Panc1 (cell line): ENCODE results near the gene KLK8. TPM values are rescaled to one million over a fixed set of nuclear protein-coding genes. Genes with fewer than 3 reads are reported as not detected.
A peak's percentile ranks its signal among the peaks of the same experiment; 100 is the strongest.

Experiments used
- ATAC-seq: fragments of 200-7000 bp; cut with Tn5 transposase; 2 replicates; pipeline ENCODE4 v1.9.1; 2020; ENCODE audit warnings: mild to moderate bottlenecking, moderate library complexity
- BruUV-seq: library from RNA; stranded (reverse); fragments of 400-500 nt; replicated peaks from 2 replicates; lab custom pipeline; 2021; lab: Mats Ljungman, UMichigan
- CTCF ChIA-PET: fragments of 300-600 bp; sonication (Branson Sonifier 250); formaldehyde crosslinking; loops from one replicate; lab custom pipeline; 2022; ENCODE audit warnings: antibody characterized with exemption; lab: Charles Lee
- POLR2A ChIA-PET: fragments of 300-600 bp; sonication (Branson Sonifier 250); formaldehyde crosslinking; loops from one replicate; lab custom pipeline; 2022; ENCODE audit warnings: antibody characterized with exemption; lab: Charles Lee
- DNase-seq: peaks from one replicate; pipeline ENCODE4 v3.0.0-alpha.2; 2010; ENCODE audit warnings: low read depth, low spot score
- H3K27ac ChIP-seq: 2 replicates; pipeline ENCODE4 v1.5.1; 2011; ENCODE audit warnings: mild to moderate bottlenecking, low read length, inconsistent platforms
- H3K27me3 ChIP-seq: fragments of 200-500 bp; sonication (Bioruptor generic); 2 replicates; pipeline ENCODE4 v1.6.0; 2014; ENCODE audit warnings: low read length, inconsistent platforms; ENCODE audit not compliant: control insufficient read depth, insufficient read depth
- H3K36me3 ChIP-seq: fragments of 200-500 bp; sonication (Bioruptor generic); 2 replicates; pipeline ENCODE4 v1.5.1; 2014; ENCODE audit warnings: inconsistent platforms, mild to moderate bottlenecking, low read length, moderate library complexity; ENCODE audit not compliant: control insufficient read depth, insufficient read depth
- H3K4me1 ChIP-seq: 2 replicates; pipeline ENCODE4 v1.5.1; 2011; ENCODE audit warnings: inconsistent platforms, mild to moderate bottlenecking, low read length, moderate library complexity; ENCODE audit not compliant: control insufficient read depth, insufficient read depth
- H3K4me3 ChIP-seq, 2 experiments: 2 replicates each; pipeline ENCODE4 v1.5.1; 2011 to 2012; ENCODE audit warnings: low read depth in 2 of 2, low read length in 2 of 2, mild to moderate bottlenecking in 2 of 2, inconsistent platforms in 1 of 2, moderate library complexity in 1 of 2
- H3K9me3 ChIP-seq: fragments of 200-500 bp; sonication (Bioruptor generic); 2 replicates; pipeline ENCODE4 v1.5.1; 2014; ENCODE audit warnings: low read depth, mild to moderate bottlenecking, inconsistent platforms, low read length, moderate library complexity; ENCODE audit not compliant: control insufficient read depth, insufficient read depth
- POLR2AphosphoS5 ChIP-seq: IDR thresholded peaks from 2 replicates; pipeline ENCODE4 v1.6.1; 2012; ENCODE audit warnings: mild to moderate bottlenecking, low read depth, low read length, moderate library complexity
- SIN3A ChIP-seq: IDR thresholded peaks from 2 replicates; pipeline ENCODE4 v1.6.1; 2012; ENCODE audit warnings: low read depth, mild to moderate bottlenecking, low read length, moderate library complexity, borderline replicate concordance; ENCODE audit not compliant: insufficient read depth
- TCF7L2 ChIP-seq: IDR thresholded peaks from 2 replicates; pipeline ENCODE4 v1.6.1; 2011; ENCODE audit warnings: mild to moderate bottlenecking, low read depth, low read length, inconsistent platforms
- in situ Hi-C: cut with HindIII; loops from 2 replicates; pipeline ENCODE4 v1.10.0; 2016; ENCODE audit warnings: low sequenced_read_pairs, low pct_unique_long_range_greater_than_20kb
- intact Hi-C: fragments of 100-400 bp; cut with micrococcal nuclease; formaldehyde crosslinking; loops from one replicate; pipeline ENCODE4 v1.10.0; 2022; ENCODE audit not compliant: unreplicated experiment
- total RNA-seq: library from RNA; stranded (reverse); gene quantifications from one replicate; pipeline ENCODE4 v1.2.1, GENCODE V29; 2021; ENCODE audit not compliant: unreplicated experiment
- TF ChIP-seq, protein P1 (sequence below): fragments of 450-650 bp; IDR thresholded peaks from 2 replicates; pipeline ENCODE4 v1.5.1; 2017; ENCODE audit warnings: mild to moderate bottlenecking
- TF ChIP-seq, protein P2 (sequence below), 2 experiments: IDR thresholded peaks; 2 replicates each; pipeline ENCODE4 v1.6.1; 2011 to 2012; ENCODE audit warnings: low read depth in 2 of 2, control low read depth in 1 of 2, low read length in 1 of 2, mild to moderate bottlenecking in 1 of 2, moderate library complexity in 1 of 2; ENCODE audit not compliant: insufficient read depth in 1 of 2

KLK8 gene
- total RNA-seq, 1 experiment from 2014 or later, result not detected

DNA sequence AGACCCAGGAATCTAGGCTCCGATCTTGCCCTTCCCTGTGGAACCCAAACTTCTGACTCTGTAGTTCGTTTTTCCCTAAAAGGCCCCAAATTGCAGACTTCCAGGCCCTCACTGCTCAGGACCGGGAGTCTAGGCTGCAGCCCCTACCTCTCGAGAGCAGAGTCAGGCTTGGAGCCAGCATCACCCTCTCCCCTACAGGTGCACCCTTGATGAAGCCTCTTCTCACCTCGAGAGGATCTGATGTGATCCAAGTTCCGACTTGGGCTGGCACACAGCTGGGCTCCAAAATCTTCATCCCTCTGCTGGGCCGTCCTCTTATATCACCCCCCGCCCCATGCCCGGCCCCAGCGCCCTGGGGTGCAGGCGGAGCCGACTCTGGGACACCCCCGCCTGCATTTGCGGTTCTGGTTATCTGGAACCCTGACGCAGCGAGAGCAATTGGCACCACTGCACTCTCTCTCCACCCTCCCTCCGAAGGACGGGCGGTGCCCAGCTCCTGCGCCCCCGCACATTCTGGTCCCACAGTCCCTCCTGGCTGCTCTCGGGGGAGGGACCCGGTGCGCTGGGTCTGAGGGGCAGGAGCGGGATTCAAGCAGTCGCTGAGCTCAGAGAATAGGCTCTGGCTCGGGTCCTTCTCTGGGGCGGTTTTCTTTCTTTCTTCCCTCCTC lies 17.6 kb downstream of the KLK8 start, which contains the start of gene KLK7:
Gene KLK7 (minus strand): TSS at position 293 of the 668 bp plus-strand sequence. CDS start 1,518 bp downstream, outside the sequence.
- no TSS peak for BruUV-seq
- TF ChIP-seq POLR2AphosphoS5 (no peak), TCF7L2 (no peak), SIN3A (no peak)
- TF ChIP-seq, protein P1, sequence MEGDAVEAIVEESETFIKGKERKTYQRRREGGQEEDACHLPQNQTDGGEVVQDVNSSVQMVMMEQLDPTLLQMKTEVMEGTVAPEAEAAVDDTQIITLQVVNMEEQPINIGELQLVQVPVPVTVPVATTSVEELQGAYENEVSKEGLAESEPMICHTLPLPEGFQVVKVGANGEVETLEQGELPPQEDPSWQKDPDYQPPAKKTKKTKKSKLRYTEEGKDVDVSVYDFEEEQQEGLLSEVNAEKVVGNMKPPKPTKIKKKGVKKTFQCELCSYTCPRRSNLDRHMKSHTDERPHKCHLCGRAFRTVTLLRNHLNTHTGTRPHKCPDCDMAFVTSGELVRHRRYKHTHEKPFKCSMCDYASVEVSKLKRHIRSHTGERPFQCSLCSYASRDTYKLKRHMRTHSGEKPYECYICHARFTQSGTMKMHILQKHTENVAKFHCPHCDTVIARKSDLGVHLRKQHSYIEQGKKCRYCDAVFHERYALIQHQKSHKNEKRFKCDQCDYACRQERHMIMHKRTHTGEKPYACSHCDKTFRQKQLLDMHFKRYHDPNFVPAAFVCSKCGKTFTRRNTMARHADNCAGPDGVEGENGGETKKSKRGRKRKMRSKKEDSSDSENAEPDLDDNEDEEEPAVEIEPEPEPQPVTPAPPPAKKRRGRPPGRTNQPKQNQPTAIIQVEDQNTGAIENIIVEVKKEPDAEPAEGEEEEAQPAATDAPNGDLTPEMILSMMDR, result no peak
- TF ChIP-seq, protein P2, sequence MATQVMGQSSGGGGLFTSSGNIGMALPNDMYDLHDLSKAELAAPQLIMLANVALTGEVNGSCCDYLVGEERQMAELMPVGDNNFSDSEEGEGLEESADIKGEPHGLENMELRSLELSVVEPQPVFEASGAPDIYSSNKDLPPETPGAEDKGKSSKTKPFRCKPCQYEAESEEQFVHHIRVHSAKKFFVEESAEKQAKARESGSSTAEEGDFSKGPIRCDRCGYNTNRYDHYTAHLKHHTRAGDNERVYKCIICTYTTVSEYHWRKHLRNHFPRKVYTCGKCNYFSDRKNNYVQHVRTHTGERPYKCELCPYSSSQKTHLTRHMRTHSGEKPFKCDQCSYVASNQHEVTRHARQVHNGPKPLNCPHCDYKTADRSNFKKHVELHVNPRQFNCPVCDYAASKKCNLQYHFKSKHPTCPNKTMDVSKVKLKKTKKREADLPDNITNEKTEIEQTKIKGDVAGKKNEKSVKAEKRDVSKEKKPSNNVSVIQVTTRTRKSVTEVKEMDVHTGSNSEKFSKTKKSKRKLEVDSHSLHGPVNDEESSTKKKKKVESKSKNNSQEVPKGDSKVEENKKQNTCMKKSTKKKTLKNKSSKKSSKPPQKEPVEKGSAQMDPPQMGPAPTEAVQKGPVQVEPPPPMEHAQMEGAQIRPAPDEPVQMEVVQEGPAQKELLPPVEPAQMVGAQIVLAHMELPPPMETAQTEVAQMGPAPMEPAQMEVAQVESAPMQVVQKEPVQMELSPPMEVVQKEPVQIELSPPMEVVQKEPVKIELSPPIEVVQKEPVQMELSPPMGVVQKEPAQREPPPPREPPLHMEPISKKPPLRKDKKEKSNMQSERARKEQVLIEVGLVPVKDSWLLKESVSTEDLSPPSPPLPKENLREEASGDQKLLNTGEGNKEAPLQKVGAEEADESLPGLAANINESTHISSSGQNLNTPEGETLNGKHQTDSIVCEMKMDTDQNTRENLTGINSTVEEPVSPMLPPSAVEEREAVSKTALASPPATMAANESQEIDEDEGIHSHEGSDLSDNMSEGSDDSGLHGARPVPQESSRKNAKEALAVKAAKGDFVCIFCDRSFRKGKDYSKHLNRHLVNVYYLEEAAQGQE (IDR thresholded peaks at IDR 0.05; ENCODE audit: insufficient read depth in 1 of 2, low read depth in 2 of 2, low read length in 1 of 2), result no peak
- ChIA-PET POLR2A (no interaction called here), CTCF (no interaction called here)
- in situ Hi-C loops, result no loop called here
- intact Hi-C loops, result no loop called here
- Histone ChIP-seq H3K27ac (no peak within 1 kb of the TSS), H3K36me3 (no peaks in the 10 kb centered on the region), H3K27me3 (peaks cover 6% of the 10 kb centered on the region), H3K4me3 (no peak within 1 kb of the TSS), H3K9me3 (no peaks in the 10 kb centered on the region), H3K4me1 (no peaks in the 10 kb centered on the region)
- ATAC-seq (no peak), DNase-seq (no peak)

DNA sequence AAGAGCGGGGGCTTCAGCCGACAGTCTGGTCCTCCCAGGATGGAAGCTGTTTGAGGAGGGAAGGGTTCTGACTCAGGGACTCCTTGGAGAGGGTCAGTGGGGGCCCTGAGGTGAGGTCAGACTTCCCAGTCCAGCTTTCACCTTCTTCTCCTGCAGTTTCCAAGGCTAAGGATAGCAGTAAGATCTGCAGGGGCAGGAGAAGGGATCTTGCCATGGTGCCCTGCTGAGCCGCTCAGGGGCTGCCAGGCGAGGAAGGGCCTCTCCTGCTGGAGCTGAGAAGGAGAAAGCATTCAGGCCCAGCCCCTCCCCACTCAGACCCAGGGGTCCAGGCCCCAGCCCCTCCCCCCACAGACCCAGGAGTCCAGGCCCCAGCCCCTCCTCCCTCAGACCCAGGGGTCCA lies 19.2 kb downstream of the KLK8 start:
- in situ Hi-C loops, result no loop called here
- BruUV-seq, result no TSS peak
- H3K9me3 ChIP-seq, result no peaks in the 10 kb centered on the region
- H3K27me3 ChIP-seq, result peaks cover 4% of the 10 kb centered on the region
- TF ChIP-seq, protein P2 (IDR thresholded peaks at IDR 0.05; ENCODE audit: insufficient read depth in 1 of 2, low read depth in 2 of 2, low read length in 1 of 2), result no peak
- TF ChIP-seq POLR2AphosphoS5 (no peak), TCF7L2 (no peak), SIN3A (no peak)
- TF ChIP-seq, protein P1, result no peak
- no peaks in the 10 kb centered on the region for H3K36me3 ChIP-seq
- ChIA-PET CTCF (no interaction called here), POLR2A (interaction anchor here (0.6 kb wide), 1 partner anchor 352 kb away, joined by 3 read pairs; no protein-coding TSS in a partner anchor)
- H3K27ac ChIP-seq, result no peak overlapping the region
- no peaks in the 10 kb centered on the region for H3K4me1 ChIP-seq
- intact Hi-C loops, result no loop called here
- no peak overlapping the region for H3K4me3 ChIP-seq
- ATAC-seq (peak; percentile 62; the same call in 1 of the 2 replicates), DNase-seq (no peak)
